ENCODE measurements around the gene ADPRHL1. TPM values are rescaled to one million over a fixed set of nuclear protein-coding genes. Genes with fewer than 3 reads are reported as not detected.

Gene ADPRHL1
- polyA plus RNA-seq, result 0.19 TPM

DNA sequence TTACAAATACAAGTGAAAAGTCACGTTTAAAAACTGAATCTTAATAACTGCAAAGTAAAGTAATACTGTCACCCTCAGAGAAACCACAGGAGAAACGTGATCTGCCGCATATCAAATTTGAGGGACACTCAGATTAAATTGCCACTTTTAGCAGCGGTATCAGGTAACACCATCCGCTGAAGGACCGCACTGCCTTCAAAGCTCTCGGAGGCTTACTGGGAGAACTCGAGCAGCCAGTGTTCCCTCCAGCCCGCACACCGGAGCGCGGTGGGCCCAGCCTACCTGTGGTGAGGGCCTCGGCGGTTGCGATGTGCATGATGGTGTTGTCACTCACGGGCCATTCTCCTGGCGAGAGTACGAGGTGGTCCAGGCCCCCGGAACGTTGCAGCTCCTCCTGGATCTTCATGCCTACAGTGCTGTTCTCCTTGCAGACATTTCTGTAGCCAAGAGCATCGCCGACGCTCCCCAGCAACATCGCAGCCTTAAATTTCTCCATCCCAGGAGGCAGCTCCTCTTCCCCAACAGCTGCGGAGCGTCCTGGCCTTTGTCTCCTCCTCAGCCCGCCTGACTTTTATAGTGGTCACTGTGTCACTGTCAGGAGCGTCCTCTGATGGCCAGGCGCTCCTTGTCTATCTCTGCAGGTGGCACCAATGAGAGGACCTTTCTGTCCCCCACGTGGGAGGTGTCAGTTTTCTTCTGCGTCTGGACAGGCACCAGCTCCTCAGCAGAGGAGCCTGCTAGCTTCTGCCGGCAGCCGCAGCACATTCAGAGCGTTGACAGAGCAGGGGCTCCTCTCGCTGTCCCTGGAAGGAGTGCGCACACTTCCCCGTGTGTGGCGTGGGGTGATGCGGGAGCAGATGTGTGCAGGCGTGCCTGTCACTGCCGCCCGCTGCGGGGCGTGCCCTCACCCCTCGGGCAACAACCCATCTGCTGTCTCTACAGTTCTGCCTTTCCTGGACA lies at the start of gene ADPRHL1:
Gene ADPRHL1 (minus strand): TSS at position 547 of the 960 bp plus-strand sequence. CDS start 51 bp downstream, at position 496.
- Mint-ChIP-seq H3K27me3 (no peaks in the 10 kb centered on the region), H3K4me3 (no peak within 1 kb of the TSS), H3K27ac (no peak within 1 kb of the TSS), H3K36me3 (peaks cover 8% of the 10 kb centered on the region), H3K9me3 (no peaks in the 10 kb centered on the region), H3K4me1 (peaks cover 0 to 12% (median 8%) of the 10 kb centered on the region in 3 donors)

DNA sequence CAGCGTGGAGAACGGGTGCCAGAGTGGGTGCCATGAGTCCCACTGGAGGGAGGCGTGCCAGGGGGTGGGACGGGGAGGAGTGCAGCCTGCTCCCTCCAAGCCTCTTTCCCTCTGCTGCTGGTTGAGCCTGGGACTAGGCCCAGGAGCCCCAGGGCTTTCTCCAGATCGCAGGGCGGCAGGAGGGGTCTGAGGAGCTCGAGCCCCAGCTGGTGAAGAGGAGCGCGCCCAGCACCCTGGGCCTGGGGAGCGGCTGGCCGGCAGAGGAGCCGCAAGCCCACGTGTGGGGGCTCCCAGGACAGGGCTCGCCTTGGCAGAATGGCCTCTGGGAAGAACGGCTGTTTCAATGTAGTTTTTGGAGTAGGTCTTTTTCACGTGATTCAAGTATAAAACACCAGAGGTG lies 49.4 kb upstream of the ADPRHL1 start:
- Mint-ChIP-seq H3K36me3 (peaks cover 8% of the 10 kb centered on the region), H3K4me3 (no peak overlapping the region), H3K27ac (no peak overlapping the region), H3K4me1 (peaks cover 0 to 4% (median 4%) of the 10 kb centered on the region in 3 donors), H3K27me3 (no peaks in the 10 kb centered on the region), H3K9me3 (no peaks in the 10 kb centered on the region)

DNA sequence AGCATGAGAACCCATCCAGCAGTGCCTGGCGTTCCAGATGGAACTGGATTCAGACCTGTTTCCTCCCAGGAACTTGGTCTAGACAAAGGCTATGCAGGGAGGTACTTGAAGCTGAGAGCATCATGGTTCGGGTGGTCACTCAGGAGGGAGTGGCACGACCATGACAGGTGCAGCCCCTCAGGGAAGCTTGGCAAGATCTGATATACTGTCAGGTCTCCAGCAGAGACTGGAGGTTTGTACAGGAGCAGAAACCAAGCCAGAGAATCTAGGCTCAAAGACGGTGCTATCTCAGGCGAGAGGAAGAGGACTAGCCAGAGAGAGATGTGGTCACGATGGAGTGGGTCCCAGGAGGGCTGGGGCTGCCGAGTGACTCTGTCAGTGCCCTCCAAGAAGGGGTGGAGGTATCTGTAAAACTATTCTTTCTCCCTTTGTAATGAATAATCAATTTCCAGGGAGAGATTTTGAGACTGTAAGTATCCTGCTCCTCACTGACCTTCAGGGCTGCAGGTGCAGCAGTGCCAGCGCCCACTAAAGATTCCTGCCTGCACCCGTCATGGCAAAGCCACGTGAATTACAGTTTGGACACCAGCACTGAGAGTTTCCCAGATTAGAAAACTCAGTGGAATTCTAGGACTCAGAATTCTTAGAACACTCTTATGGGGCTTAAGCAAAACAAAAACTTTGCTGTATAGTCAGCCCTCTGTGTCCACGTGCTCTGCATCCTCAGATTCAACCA lies 47.4 kb upstream of the ADPRHL1 start:
- no peak overlapping the region for H3K27ac Mint-ChIP-seq
- no peak overlapping the region for H3K4me3 Mint-ChIP-seq
- H3K36me3 Mint-ChIP-seq, result peaks cover 8% of the 10 kb centered on the region
- no peaks in the 10 kb centered on the region for H3K27me3 Mint-ChIP-seq
- H3K4me1 Mint-ChIP-seq, result peaks cover 3 to 6% (median 3%) of the 10 kb centered on the region in 3 donors
- H3K9me3 Mint-ChIP-seq, result no peaks in the 10 kb centered on the region

DNA sequence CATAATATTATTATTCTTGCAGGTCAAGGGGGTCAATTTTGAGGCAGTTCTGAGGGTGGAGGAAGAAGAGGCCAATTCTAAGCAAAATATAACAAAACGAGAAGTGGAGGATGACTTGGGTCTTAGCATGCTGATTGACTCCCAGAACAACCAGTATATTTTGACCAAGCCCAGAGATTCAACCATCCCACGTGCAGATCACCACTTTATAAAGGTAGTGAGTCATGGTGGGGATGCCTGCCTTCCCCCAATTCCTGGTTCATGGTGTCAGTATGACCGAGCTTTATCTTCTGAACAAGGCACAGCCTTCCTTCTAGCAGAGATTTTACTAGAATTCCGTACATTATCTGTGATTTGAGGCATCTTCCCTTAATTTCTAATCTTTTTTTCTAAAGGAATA lies 46.6 kb upstream of the ADPRHL1 start:
- Mint-ChIP-seq H3K4me3 (no peak overlapping the region), H3K9me3 (no peaks in the 10 kb centered on the region), H3K36me3 (peaks cover 13% of the 10 kb centered on the region), H3K4me1 (peaks cover 2 to 6% (median 3%) of the 10 kb centered on the region in 3 donors), H3K27ac (no peak overlapping the region), H3K27me3 (no peaks in the 10 kb centered on the region)

DNA sequence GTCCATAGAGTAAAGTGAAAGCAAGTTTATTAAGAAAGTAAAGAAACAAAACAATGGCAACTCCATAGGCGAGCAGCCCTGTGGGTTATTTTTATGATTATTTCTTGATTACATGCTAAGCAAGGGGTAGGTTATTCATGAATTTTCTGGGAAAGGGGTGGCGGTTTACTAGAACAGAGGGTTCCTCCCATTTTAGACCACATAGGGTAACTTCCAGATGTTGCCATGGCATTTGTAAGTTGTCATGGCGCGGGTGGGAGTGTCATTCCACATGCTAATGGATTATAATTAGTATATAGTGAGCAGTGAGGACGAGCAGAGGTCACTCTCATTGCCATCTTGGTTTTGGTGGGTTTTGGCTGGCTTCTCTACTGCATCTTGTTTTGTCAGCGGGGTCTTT lies 45.6 kb upstream of the ADPRHL1 start:
- H3K27ac Mint-ChIP-seq, result no peak overlapping the region
- no peaks in the 10 kb centered on the region for H3K9me3 Mint-ChIP-seq
- H3K4me1 Mint-ChIP-seq, result peaks cover 4 to 8% (median 7%) of the 10 kb centered on the region in 3 donors
- no peaks in the 10 kb centered on the region for H3K27me3 Mint-ChIP-seq
- H3K4me3 Mint-ChIP-seq, result no peak overlapping the region
- peaks cover 12% of the 10 kb centered on the region for H3K36me3 Mint-ChIP-seq

DNA sequence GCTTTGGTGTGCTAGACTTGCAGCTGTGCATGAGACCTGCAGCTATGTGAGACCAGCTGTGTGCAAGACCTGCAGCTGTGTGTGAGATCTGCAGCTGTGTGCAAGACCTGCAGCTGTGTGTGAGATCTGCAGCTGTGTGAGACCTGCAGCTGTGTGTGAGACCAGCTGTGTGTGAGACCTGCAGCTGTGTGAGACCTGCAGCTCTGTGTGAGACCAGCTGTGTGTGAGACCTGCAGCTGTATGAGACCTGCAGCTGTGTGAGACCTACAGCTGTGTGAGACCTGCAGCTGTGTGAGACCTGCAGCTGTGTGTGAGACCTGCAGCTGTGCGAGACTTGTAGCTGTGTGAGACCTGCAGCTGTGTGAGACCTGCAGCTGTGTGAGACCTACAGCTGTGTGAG lies 43.9 kb upstream of the ADPRHL1 start:
- peaks cover 15 to 16% (median 16%) of the 10 kb centered on the region in 3 donors for H3K4me1 Mint-ChIP-seq
- no peaks in the 10 kb centered on the region for H3K27me3 Mint-ChIP-seq
- H3K27ac Mint-ChIP-seq, result no peak overlapping the region
- peaks cover 12% of the 10 kb centered on the region for H3K36me3 Mint-ChIP-seq
- H3K9me3 Mint-ChIP-seq, result no peaks in the 10 kb centered on the region
- no peak overlapping the region for H3K4me3 Mint-ChIP-seq

DNA sequence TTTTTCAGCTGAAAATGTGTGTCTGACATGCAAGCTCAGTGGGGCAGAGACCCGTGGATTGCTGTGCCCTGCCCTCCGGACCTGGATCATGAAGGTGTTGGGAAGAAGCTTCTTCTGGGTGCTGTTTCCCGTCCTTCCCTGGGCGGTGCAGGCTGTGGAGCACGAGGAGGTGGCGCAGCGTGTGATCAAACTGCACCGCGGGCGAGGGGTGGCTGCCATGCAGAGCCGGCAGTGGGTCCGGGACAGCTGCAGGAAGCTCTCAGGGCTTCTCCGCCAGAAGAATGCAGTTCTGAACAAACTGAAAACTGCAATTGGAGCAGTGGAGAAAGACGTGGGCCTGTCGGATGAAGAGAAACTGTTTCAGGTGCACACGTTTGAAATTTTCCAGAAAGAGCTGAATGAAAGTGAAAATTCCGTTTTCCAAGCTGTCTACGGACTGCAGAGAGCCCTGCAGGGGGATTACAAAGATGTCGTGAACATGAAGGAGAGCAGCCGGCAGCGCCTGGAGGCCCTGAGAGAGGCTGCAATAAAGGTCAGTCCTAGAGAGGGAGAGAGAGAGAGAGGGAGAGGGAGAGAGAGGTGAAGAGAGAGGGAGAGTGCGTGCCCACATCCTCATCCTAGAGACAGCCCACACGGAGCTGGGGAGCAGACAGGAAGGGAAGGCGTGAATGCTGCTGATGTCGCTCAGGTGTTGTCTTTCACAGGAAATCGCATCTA lies 42.4 kb upstream of the ADPRHL1 start:
- Mint-ChIP-seq H3K27me3 (no peaks in the 10 kb centered on the region), H3K27ac (peak overlapping the region in 1 of 3 donors; percentile 57), H3K9me3 (no peaks in the 10 kb centered on the region), H3K4me3 (peak overlapping the region in 1 of 4 donors; percentile 13), H3K4me1 (peaks cover 19 to 20% (median 20%) of the 10 kb centered on the region in 3 donors), H3K36me3 (peaks cover 12% of the 10 kb centered on the region)

DNA sequence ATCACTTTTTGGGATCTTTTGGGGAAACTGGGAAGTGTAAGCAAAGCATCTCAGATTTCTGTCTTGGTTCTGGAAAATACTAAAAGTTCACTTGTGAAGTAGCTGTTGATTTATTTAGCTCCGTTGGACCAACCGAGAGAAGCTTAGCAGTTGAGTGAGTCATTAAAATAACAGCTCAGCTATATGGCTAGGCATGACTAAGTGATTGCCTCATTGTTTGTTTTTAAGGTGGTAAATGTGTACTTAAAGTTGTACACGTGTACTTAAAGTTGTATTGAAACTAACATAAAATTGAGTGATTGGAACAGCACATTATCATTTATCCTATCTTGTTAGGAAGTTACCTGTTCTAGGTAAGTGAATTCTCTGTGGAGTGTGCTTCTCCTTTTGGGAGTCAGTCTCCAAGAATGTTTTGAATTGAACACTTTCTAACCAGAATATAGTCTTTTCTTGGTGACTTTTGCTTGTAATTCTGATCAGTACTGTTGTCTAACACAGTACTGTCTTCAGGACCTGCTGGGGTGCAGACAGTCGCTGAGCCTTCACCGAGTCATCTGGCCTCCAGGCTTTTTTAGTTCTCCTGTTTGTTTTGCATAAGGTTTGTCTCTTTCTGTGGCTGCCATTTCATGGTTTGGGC lies 40.1 kb upstream of the ADPRHL1 start:
- H3K4me1 Mint-ChIP-seq, result peaks cover 30 to 34% (median 32%) of the 10 kb centered on the region in 3 donors
- no peaks in the 10 kb centered on the region for H3K27me3 Mint-ChIP-seq
- H3K36me3 Mint-ChIP-seq, result peaks cover 10% of the 10 kb centered on the region
- H3K9me3 Mint-ChIP-seq, result no peaks in the 10 kb centered on the region
- H3K4me3 Mint-ChIP-seq, result peak overlapping the region in 3 of 4 donors; percentile 35 to 58 (median 41)
- H3K27ac Mint-ChIP-seq, result peak overlapping the region; percentile 9 to 64 (median 36)

DNA sequence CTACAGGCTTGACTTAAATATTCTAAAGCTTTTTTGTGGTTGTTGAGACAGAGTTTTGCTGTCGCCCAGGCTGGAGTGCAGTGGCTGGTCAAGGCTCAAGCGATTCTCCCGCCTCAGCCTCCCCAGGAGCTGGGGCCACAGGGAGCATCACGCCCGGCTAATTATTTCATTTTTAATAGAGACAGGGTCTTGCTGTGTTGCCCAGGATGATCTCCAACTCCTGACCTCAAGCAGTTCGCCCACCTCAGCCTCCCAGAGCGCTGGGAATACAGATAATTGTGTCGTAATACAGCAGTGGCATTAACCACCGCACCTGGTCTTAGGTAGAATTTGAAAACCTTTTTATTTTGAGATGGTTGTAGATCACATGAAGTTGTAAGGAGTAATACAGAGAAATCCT lies 38.7 kb upstream of the ADPRHL1 start:
- Mint-ChIP-seq H3K36me3 (peaks cover 7% of the 10 kb centered on the region), H3K9me3 (no peaks in the 10 kb centered on the region), H3K4me3 (peak overlapping the region; percentile 80 to 93 (median 92)), H3K4me1 (peaks cover 37 to 46% (median 40%) of the 10 kb centered on the region in 3 donors), H3K27ac (peak overlapping the region in 2 of 3 donors; percentile 79 to 86), H3K27me3 (no peaks in the 10 kb centered on the region)

DNA sequence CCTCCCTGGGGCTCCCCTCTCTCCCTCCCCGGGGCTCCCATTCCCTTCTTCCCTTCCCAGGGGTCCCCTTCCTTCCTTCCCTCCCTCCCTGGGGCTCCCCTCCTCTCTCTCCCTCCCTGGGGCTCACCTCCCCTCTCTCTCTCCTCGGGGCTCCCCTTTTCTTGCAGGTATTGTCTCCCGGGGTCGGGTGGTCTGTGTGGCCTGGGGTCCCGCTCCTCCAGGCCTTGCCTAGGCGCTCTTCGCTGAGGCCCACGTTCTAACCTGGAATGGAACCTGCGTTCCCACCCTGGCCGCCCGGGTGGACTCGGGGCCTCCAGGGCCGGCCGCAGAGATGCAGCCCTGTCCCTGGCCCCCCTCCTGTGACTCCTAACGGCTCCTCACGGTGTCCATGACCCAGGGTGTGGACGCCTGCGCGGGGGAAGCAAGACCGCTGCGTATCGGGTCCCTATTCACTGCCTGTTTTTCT lies 38.2 kb upstream of the ADPRHL1 start:
- Mint-ChIP-seq H3K9me3 (no peaks in the 10 kb centered on the region), H3K27ac (peak overlapping the region in 2 of 3 donors; percentile 79 to 86), H3K27me3 (no peaks in the 10 kb centered on the region), H3K36me3 (peaks cover 7% of the 10 kb centered on the region), H3K4me1 (peaks cover 37 to 48% (median 40%) of the 10 kb centered on the region in 3 donors), H3K4me3 (peak overlapping the region; percentile 80 to 93 (median 92))

DNA sequence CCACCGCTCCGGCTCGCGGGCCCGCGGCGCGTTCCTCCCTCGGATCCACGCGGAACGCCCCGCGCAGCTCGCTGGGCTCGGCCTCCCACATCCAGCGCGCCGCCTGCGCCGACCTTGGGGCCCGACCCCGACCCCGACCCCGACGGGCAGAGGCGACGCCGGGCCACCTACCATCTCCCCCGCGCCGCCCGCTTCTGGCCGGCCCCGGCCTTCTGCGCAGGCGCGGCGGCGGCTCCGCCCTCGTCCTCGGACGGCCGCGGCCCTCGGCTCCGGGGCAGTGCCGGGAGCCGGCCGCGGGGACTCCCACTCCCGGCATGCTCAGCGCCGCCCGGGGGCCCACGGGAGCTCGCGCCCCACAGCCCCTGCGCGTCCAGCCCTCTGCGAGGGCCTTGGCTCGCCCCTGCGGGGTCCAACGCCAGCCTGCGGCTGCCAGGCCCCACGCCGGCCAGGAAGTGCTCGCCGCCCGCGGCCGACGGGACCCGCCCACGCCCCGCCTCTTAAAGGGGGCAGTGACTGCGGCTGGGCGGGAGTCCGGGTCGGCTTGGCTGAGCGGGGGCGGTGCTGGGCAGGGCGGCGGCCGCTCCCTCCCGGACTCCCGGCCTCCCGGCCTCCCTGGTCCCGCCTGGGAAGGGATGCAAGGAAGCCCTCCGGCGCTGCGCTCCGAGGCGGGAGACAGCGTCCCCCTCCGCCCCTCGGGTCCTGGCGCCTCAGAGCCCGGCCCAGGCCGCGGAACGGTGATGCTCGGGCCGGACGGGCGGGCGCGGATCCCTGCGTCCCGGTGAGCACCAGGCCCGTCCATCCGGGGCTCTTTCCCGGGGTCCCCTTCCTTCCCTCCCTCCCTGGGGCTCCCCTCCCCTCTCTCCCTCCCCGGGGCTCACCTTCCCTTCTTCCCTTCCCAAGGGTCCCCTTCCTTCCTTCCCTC lies 37.5 kb upstream of the ADPRHL1 start, which contains the start of gene DCUN1D2:
Gene DCUN1D2 (minus strand): TSS at position 216 of the 922 bp plus-strand sequence. CDS start 42 bp downstream, at position 174.
- peak within 1 kb of the TSS; percentile 52 to 79 (median 67) for H3K27ac Mint-ChIP-seq
- H3K4me1 Mint-ChIP-seq, result peaks cover 35 to 48% (median 43%) of the 10 kb centered on the region in 3 donors
- H3K27me3 Mint-ChIP-seq, result no peaks in the 10 kb centered on the region
- peaks cover 7% of the 10 kb centered on the region for H3K36me3 Mint-ChIP-seq
- H3K4me3 Mint-ChIP-seq, result peak within 1 kb of the TSS; percentile 88 to 98 (median 92)
- H3K9me3 Mint-ChIP-seq, result no peaks in the 10 kb centered on the region

DNA sequence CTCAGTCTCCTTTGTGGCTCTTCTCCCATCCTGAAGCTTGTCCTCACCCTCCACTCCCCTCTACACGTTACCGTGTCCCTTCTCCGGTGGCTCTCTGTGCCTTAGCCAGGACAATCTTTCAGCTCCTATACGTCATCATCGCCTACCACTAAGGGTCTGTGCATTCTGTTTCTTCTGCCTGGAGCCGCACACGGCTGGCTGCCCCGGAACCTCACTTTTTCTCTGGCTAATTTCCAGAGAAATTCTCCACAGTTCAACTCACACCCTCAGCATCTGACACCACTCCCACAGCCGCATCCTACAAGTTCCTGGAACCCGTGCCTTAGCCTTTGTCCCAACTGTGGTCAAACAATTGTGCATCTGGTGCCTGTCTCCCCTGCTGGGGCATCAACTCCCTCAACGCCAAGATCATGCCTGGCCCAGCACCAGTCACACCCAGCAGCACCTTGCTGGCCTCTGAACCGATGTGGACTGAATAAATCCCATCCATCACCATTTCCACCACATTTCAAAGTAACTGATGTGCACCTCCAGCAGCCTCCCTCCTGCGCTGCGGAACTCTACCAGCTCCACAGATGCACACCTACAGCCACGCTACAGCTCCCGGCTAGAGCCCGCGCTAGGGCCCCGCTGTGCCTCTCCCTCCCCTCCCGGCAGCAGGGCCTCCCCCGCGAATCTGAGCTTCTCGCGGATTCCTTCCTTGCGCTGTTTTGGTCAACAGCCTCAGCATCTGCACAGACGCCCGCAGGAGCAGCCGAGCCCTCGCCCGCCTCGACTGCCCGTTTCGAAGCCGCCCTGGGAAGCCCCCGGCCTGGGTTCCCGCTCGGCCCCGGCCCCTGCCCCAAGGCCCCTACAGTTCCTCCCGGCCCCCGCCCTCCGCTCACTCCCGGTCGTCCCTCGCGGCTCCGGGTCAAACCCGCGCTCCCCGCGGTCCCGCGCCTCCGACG lies 36.5 kb upstream of the ADPRHL1 start:
- Mint-ChIP-seq H3K27me3 (no peaks in the 10 kb centered on the region), H3K4me3 (peak overlapping the region; percentile 82 to 98 (median 91)), H3K4me1 (peaks cover 35 to 49% (median 48%) of the 10 kb centered on the region in 3 donors), H3K36me3 (peaks cover 2% of the 10 kb centered on the region), H3K9me3 (no peaks in the 10 kb centered on the region), H3K27ac (peak overlapping the region; percentile 16 to 67 (median 52))

All from IgD-negative memory B cell (primary cell).